Esophagus muscularis mucosa (tissue), 4 donors: Measurements from ENCODE around the gene PIM1. TPM values are rescaled to one million over a fixed set of nuclear protein-coding genes. Genes with fewer than 3 reads are reported as not detected.
"Not testable (repeated sequence)": the region's sequence is repeated elsewhere in the genome, so short reads cannot be mapped to it uniquely, and the experiment has no call there.

ENCODE experiments used
- DNase-seq: peaks from one replicate; pipeline ENCODE4 v3.0.0-alpha.2; 2017; ENCODE audit errors: extremely low spot score
- H3K27ac ChIP-seq, 4 donors: fragments of 200-600 bp; sonication (generic); replicated peaks in 1 of 4; 1 replicate in 3 of 4; 2 replicates in 1 of 4; pipeline ENCODE4 v1.5.1; 2016 to 2019; ENCODE audit warnings: mild to moderate bottlenecking in 1 of 4
- H3K27me3 ChIP-seq, 4 donors: fragments of 200-600 bp; sonication (generic); one replicate each; pipeline versions ENCODE4 v1.5.1 to v1.6.0; 2016 to 2019
- H3K36me3 ChIP-seq, 4 donors: fragments of 200-600 bp; sonication (generic); one replicate each; pipeline ENCODE4 v1.5.1; 2016 to 2019
- H3K4me1 ChIP-seq, 4 donors: fragments of 200-600 bp; sonication (generic); one replicate each; pipeline ENCODE4 v1.5.1; 2016 to 2019
- H3K4me3 ChIP-seq, 4 donors: fragments of 200-600 bp; sonication (generic); 1 replicate in 2 of 4; 2 replicates in 2 of 4; pipeline ENCODE4 v1.5.1; 2016 to 2019; ENCODE audit warnings: mild to moderate bottlenecking in 4 of 4, moderate library complexity in 1 of 4
- H3K9me3 ChIP-seq, 4 donors: fragments of 200-600 bp; sonication (generic); 1 replicate in 3 of 4; 2 replicates in 1 of 4; pipeline ENCODE4 v1.5.1; 2016 to 2019
- CTCF ChIP-seq, 3 experiments: fragments of 200-600 bp in 2 of 3; fragments of 450-650 bp in 1 of 3; sonication (generic) in 2 of 3; IDR thresholded peaks; one replicate each; pipeline ENCODE4 v1.5.1; 2017 to 2019; ENCODE audit warnings: antibody characterized with exemption in 3 of 3, mild to moderate bottlenecking in 2 of 3, moderate library complexity in 1 of 3
- EP300 ChIP-seq: sonication (generic); formaldehyde crosslinking; IDR thresholded peaks from one replicate; pipeline ENCODE4 v1.6.1; 2017; ENCODE audit warnings: antibody characterized with exemption
- POLR2A ChIP-seq: fragments of 450-650 bp; IDR thresholded peaks from one replicate; pipeline ENCODE4 v1.6.1; 2017; ENCODE audit warnings: antibody characterized with exemption, moderate library complexity, mild to moderate bottlenecking, low read depth
- POLR2AphosphoS5 ChIP-seq, 2 donors: sonication (generic); formaldehyde crosslinking; IDR thresholded peaks; one replicate each; pipeline ENCODE4 v1.6.1; 2017; ENCODE audit warnings: antibody characterized with exemption in 2 of 2
- WGBS: methylation state at CpG from one replicate; pipeline ENCODE4 v1.1.5; 2018; 5-methylcytosine and 5-hydroxymethylcytosine counted together
- intact Hi-C: fragments of 100-400 bp; cut with DNase I; formaldehyde crosslinking; loops from one replicate; pipeline ENCODE4 v1.15.1; 2023
- total RNA-seq, 4 donors: library from RNA; depleted of rRNA; stranded (reverse); fragments of >200 nt; gene quantifications; one replicate each; pipeline versions ENCODE4 v1.1.0 to v1.2.1, GENCODE V29; 2016

The PIM1 gene
- total RNA-seq, 4 donors from 2014 or later, result 26.0 to 176 (median 26.5) TPM

- H3K27me3 ChIP-seq, result no peaks in the 10 kb centered on the region
- H3K4me3 ChIP-seq, result no peak overlapping the region
- DNase-seq, result no peak
- no peak overlapping the region for H3K27ac ChIP-seq
- 33% methylated on average over 20 of the region's 20 CpGs for WGBS
- TF ChIP-seq POLR2AphosphoS5 (IDR thresholded peaks at IDR 0.05) (no peak), EP300 (no peak), POLR2A (no peak), CTCF (IDR thresholded peaks at IDR 0.05) (no peak)
- intact Hi-C loops, result loop anchor here (2.0 kb wide), 1 partner anchor 47 kb away; no protein-coding TSS in a partner anchor
- H3K4me1 ChIP-seq, result peaks cover 19 to 41% (median 31%) of the 10 kb centered on the region in 4 donors
- H3K9me3 ChIP-seq, result no peaks in the 10 kb centered on the region
- no peaks in the 10 kb centered on the region for H3K36me3 ChIP-seq
These were observed 44.0 kb upstream of the PIM1 start for GRCh38 chr6:37125774-37126492.

GRCh38 chr6:37126493-37126958 is 43.4 kb upstream of the PIM1 start:
- no peak overlapping the region for H3K27ac ChIP-seq
- no peak for DNase-seq
- no peaks in the 10 kb centered on the region for H3K36me3 ChIP-seq
- TF ChIP-seq POLR2AphosphoS5 (IDR thresholded peaks at IDR 0.05) (no peak), POLR2A (no peak), CTCF (IDR thresholded peaks at IDR 0.05) (no peak), EP300 (no peak)
- intact Hi-C loops, result no loop called here
- no peak overlapping the region for H3K4me3 ChIP-seq
- 74% methylated on average over 6 of the region's 6 CpGs for WGBS
- no peaks in the 10 kb centered on the region for H3K27me3 ChIP-seq
- no peaks in the 10 kb centered on the region for H3K9me3 ChIP-seq
- peaks cover 22 to 47% (median 37%) of the 10 kb centered on the region in 4 donors for H3K4me1 ChIP-seq

GRCh38 chr6:37126961-37127616 is 42.9 kb upstream of the PIM1 start:
- no peaks in the 10 kb centered on the region for H3K27me3 ChIP-seq
- 91% methylated on average over 1 of the region's 1 CpG for WGBS
- no peak overlapping the region for H3K4me3 ChIP-seq
- TF ChIP-seq CTCF (IDR thresholded peaks at IDR 0.05) (no peak), POLR2A (no peak), EP300 (no peak), POLR2AphosphoS5 (IDR thresholded peaks at IDR 0.05) (no peak)
- H3K4me1 ChIP-seq, result peaks cover 23 to 52% (median 42%) of the 10 kb centered on the region in 4 donors
- no peak overlapping the region for H3K27ac ChIP-seq
- intact Hi-C loops, result no loop called here
- no peaks in the 10 kb centered on the region for H3K9me3 ChIP-seq
- H3K36me3 ChIP-seq, result no peaks in the 10 kb centered on the region
- no peak for DNase-seq

- H3K4me3 ChIP-seq, result no peak overlapping the region
- H3K27ac ChIP-seq, result peak overlapping the region; percentile 21 to 95 (median 66)
- TF ChIP-seq EP300 (no peak), CTCF (IDR thresholded peaks at IDR 0.05) (peak; percentile 18 to 50 (median 20)), POLR2AphosphoS5 (IDR thresholded peaks at IDR 0.05) (peak; percentile 55 to 69)
- peaks cover 23 to 61% (median 52%) of the 10 kb centered on the region in 4 donors for H3K4me1 ChIP-seq
- intact Hi-C loops, result no loop called here
- no peaks in the 10 kb centered on the region for H3K9me3 ChIP-seq
- H3K27me3 ChIP-seq, result no peaks in the 10 kb centered on the region
- 62% methylated on average over 8 of the region's 8 CpGs for WGBS
- no peak for DNase-seq
- no peaks in the 10 kb centered on the region for H3K36me3 ChIP-seq
These were observed 41.7 kb upstream of the PIM1 start for GRCh38 chr6:37127961-37128862.

- DNase-seq, H3K9me3 ChIP-seq, H3K36me3 ChIP-seq, H3K4me3 ChIP-seq, intact Hi-C loops, H3K27me3 ChIP-seq: not testable (repeated sequence)
- Histone ChIP-seq H3K27ac (peak overlapping the region; percentile 40 to 95 (median 72)), H3K4me1 (peaks cover 23 to 65% (median 57%) of the 10 kb centered on the region in 4 donors)
- 93% methylated on average over 12 of the region's 12 CpGs for WGBS
These were observed 41.0 kb upstream of the PIM1 start for GRCh38 chr6:37128863-37129443.
